Hepatocyte (in vitro differentiated cells): ENCODE measurements around the gene STARD8.

ENCODE experiments used
- CTCF ChIP-seq: fragments of 200-600 bp; sonication (generic); IDR thresholded peaks from 2 replicates; pipeline ENCODE4 v1.5.1; 2016; ENCODE audit warnings: antibody characterized with exemption, mild to moderate bottlenecking; ENCODE audit not compliant: poor library complexity
- EZH2phosphoT487 ChIP-seq: fragments of 200-600 bp; sonication (generic); IDR thresholded peaks from one replicate; pipeline ENCODE4 v1.6.1; 2018; ENCODE audit warnings: antibody characterized with exemption, mild to moderate bottlenecking, low read depth, moderate library complexity; ENCODE audit not compliant: unreplicated experiment, severe bottlenecking

DNA sequence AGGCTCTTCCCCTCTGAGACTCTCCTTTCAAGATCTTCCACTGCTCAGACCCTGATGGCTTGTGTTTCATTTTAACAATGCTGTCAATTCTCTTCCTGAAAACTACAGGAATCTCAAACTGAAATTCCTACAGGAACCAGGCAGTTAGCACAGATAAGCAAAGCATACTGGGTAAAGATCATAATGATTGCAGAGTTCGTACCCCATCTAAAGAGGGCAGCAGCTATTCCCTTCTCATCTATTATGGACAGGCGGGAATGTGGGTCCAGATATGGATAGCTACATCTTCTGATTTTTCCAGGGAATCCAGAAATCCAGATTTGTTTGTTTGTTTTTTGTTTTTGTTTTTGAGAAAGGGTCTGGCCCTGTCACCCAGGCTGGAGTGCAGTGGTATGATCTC, 83.8 kb downstream of the STARD8 start:
- no peak for TF ChIP-seq CTCF
- TF ChIP-seq EZH2phosphoT487: no peak
